Left lung (tissue), 14 donors: ENCODE results near the gene HAGH. TPM values are rescaled to one million over a fixed set of nuclear protein-coding genes. Genes with fewer than 3 reads are reported as not detected.
A peak's percentile ranks its signal among the peaks of the same experiment; 100 is the strongest.
"Not testable (repeated sequence)": the region's sequence is repeated elsewhere in the genome, so short reads cannot be mapped to it uniquely, and the experiment has no call there.

Experiments
- ATAC-seq: fragments of 200-7000 bp; cut with Tn5 transposase; one replicate; pipeline ENCODE4 v1.9.1; 2020; ENCODE audit warnings: moderate library complexity
- DNase-seq, 4 donors: peaks; one replicate each; pipeline ENCODE4 v3.0.0-alpha.2; 2013 to 2020
- H3K27ac ChIP-seq, 2 donors: fragments of 200-600 bp; sonication (generic) in 1 of 2; one replicate each; pipeline versions ENCODE4 v1.5.0 to v1.8.0; 2020 to 2021
- H3K27me3 ChIP-seq, 2 donors: fragments of 200-600 bp; sonication (generic) in 1 of 2; one replicate each; pipeline versions ENCODE4 v1.5.0 to v1.8.0; 2020 to 2021
- H3K36me3 ChIP-seq, 2 donors: fragments of 200-600 bp; sonication (generic) in 1 of 2; one replicate each; pipeline versions ENCODE4 v1.5.0 to v1.8.0; 2020 to 2021
- H3K4me1 ChIP-seq, 2 donors: fragments of 200-600 bp; one replicate each; pipeline ENCODE4 v1.8.0; 2021
- H3K4me3 ChIP-seq, 2 donors: fragments of 200-600 bp; sonication (generic) in 1 of 2; one replicate each; pipeline versions ENCODE4 v1.5.0 to v1.8.0; 2020 to 2021; ENCODE audit warnings: mild to moderate bottlenecking in 1 of 2
- H3K9me3 ChIP-seq, 2 donors: fragments of 200-600 bp; sonication (generic) in 1 of 2; one replicate each; pipeline versions ENCODE4 v1.5.0 to v1.8.0; 2020 to 2021
- CTCF ChIP-seq, 2 donors: fragments of 200-600 bp; sonication (generic) in 1 of 2; IDR thresholded peaks; one replicate each; pipeline versions ENCODE4 v1.5.0 to v1.8.0; 2021; ENCODE audit warnings: antibody characterized with exemption in 2 of 2
- intact Hi-C, 2 donors: fragments of 100-400 bp; cut with DNase I; formaldehyde crosslinking; loops; one replicate each; pipeline versions ENCODE4 v1.11.2 to v1.14.2; 2022
- long read RNA-seq, 12 donors: library from polyadenylated mRNA in 2 of 12; unstranded in 2 of 12; transcript quantifications; one replicate each; pipeline ENCODE4 v2.0.0 and lab custom pipeline, GENCODE V29; 2019 to 2026
- polyA plus RNA-seq, 6 donors: library from polyadenylated mRNA; unstranded; fragments of 120-200 nt; gene quantifications; one replicate each; pipeline ENCODE4 v1.2.1, GENCODE V29; 2013; ENCODE audit not compliant: insufficient read length in 6 of 6
- total RNA-seq, 2 donors: library from RNA; stranded (reverse); fragmentation: NEBNext Ultra II Directional; extraction: Animal tissue kit (Norgen Biotek cat#: 25700); gene quantifications; one replicate each; pipeline ENCODE4 v1.2.1, GENCODE V29; 2021
- donor health status: DM: no; HTN: yes; CAD: no.
- donor health status: DM: no; HTN: no; CAD: no.

HAGH gene
- total RNA-seq (10 to 100 TPM; 47.1 to 62.0 TPM), polyA plus RNA-seq (10 to 100 TPM; 21.0 to 29.9 (median 24.9) TPM)
- long read RNA-seq, donor 1, transcript HAGH-201 (10 exons, 1,257 nt), result minor isoform, 11 of 28 reads
- long read RNA-seq, donor 1, transcript HAGH-202 (9 exons, 2,984 nt), result major isoform, 14 of 28 reads
- long read RNA-seq, donor 1, partial matches to known transcripts, result 0 of 28 reads
- long read RNA-seq, donor 1, other reads (novel, unspliced or antisense), result 0 of 28 reads
- long read RNA-seq, donor 2, transcript HAGH-202 (9 exons, 2,984 nt), result major isoform, 6 of 8 reads
- long read RNA-seq, donor 2, partial matches to known transcripts, result 0 of 8 reads
- long read RNA-seq, donor 2, other reads (novel, unspliced or antisense), result 0 of 8 reads
- long read RNA-seq, donor 3, transcript HAGH-202 (9 exons, 2,984 nt), result major isoform, 6 of 14 reads
- long read RNA-seq, donor 3, partial matches to known transcripts, result 5 of 14 reads
- long read RNA-seq, donor 3, other reads (novel, unspliced or antisense), result 0 of 14 reads
- long read RNA-seq, donor 4, transcript HAGH-202 (9 exons, 2,984 nt), result major isoform, 42 of 72 reads
- long read RNA-seq, donor 4, transcript HAGH-201 (10 exons, 1,257 nt), result minor isoform, 6 of 72 reads
- long read RNA-seq, donor 4, partial matches to known transcripts, result 14 of 72 reads
- long read RNA-seq, donor 4, other reads (novel, unspliced or antisense), result 4 of 72 reads
- long read RNA-seq, donor 5, transcript HAGH-202 (9 exons, 2,984 nt), result major isoform, 6 of 7 reads
- long read RNA-seq, donor 5, partial matches to known transcripts, result 0 of 7 reads
- long read RNA-seq, donor 5, other reads (novel, unspliced or antisense), result 0 of 7 reads
- long read RNA-seq, donor 6, transcript HAGH-202 (9 exons, 2,984 nt), result minor isoform, 5 of 11 reads
- long read RNA-seq, donor 6, transcript HAGH-201 (10 exons, 1,257 nt), result major isoform, 6 of 11 reads
- long read RNA-seq, donor 6, partial matches to known transcripts, result 0 of 11 reads
- long read RNA-seq, donor 6, other reads (novel, unspliced or antisense), result 0 of 11 reads
- long read RNA-seq, donor 7, partial matches to known transcripts, result 0 of 8 reads
- long read RNA-seq, donor 7, other reads (novel, unspliced or antisense), result 0 of 8 reads
- long read RNA-seq, donor 8, transcript HAGH-202 (9 exons, 2,984 nt), result major isoform, 8 of 11 reads
- long read RNA-seq, donor 8, partial matches to known transcripts, result 0 of 11 reads
- long read RNA-seq, donor 8, other reads (novel, unspliced or antisense), result 0 of 11 reads
- long read RNA-seq, donor 9, result 0 reads
- long read RNA-seq, donor 10, transcript HAGH-202 (9 exons, 2,984 nt), result major isoform, 48 of 100 reads
- long read RNA-seq, donor 10, transcript HAGH-201 (10 exons, 1,257 nt), result minor isoform, 26 of 100 reads
- long read RNA-seq, donor 10, partial matches to known transcripts, result 13 of 100 reads
- long read RNA-seq, donor 10, other reads (novel, unspliced or antisense), result 11 of 100 reads
- long read RNA-seq, donor 11, result 0 reads
- long read RNA-seq, donor 12, partial matches to known transcripts, result 24 of 27 reads
- long read RNA-seq, donor 12, other reads (novel, unspliced or antisense), result 0 of 27 reads

DNA sequence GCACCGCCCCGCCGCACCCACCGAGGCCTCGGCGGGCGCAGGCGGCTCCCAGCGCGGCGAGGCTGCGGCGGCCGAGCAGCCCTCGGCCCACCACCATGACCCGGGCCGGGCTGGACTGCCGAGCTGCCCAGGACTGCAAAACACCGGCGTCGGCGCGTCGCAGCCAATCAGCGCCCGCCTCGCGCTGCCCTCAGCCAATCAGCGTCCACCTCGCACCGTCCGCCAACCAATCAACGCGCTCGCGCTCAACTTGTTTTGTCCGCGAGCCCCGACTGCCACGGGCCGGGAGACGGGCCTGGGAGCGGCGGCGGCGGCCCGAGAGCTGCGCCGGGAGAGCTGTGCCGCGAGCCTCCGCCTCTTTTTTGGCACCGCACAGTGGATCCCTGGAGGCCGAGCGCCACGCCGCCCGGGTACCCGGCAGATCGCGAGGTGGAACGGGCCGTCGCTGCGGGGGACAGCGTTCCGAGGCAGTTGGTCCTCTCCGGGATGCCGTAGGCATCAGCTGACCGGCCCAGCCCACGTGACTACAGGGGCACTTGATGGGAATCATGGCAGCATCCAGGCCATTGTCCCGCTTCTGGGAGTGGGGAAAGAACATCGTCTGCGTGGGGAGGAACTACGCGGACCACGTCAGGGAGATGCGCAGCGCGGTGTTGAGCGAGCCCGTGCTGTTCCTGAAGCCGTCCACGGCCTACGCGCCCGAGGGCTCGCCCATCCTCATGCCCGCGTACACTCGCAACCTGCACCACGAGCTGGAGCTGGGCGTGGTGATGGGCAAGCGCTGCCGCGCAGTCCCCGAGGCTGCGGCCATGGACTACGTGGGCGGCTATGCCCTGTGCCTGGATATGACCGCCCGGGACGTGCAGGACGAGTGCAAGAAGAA lies at the start of gene HAGH, which contains the start of gene FAHD1:
Gene HAGH, minus strand, starts transcription at position 135 of the 883 bp plus-strand sequence. Its CDS starts 38 bp downstream, at position 97.
Gene FAHD1, plus strand, starts transcription at position 516 of the 883 bp plus-strand sequence. Its CDS starts 33 bp downstream, at position 549.
- intact Hi-C loops, result no loop called here
- H3K4me1 ChIP-seq, result peaks cover 20 to 51% of the 10 kb centered on the region in 2 donors
- no peak for TF ChIP-seq CTCF (IDR thresholded peaks at IDR 0.05)
- no peaks in the 10 kb centered on the region for H3K27me3 ChIP-seq
- H3K9me3 ChIP-seq, result no peaks in the 10 kb centered on the region
- peak within 1 kb of the TSS; percentile 79 to 91 for H3K27ac ChIP-seq
- peaks cover 0 to 17% of the 10 kb centered on the region in 2 donors for H3K36me3 ChIP-seq
- H3K4me3 ChIP-seq, result peak within 1 kb of the TSS; percentile 80 to 93
- ATAC-seq, result peak; percentile 92
- peak; percentile 94 to 98 (median 96) for DNase-seq

DNA sequence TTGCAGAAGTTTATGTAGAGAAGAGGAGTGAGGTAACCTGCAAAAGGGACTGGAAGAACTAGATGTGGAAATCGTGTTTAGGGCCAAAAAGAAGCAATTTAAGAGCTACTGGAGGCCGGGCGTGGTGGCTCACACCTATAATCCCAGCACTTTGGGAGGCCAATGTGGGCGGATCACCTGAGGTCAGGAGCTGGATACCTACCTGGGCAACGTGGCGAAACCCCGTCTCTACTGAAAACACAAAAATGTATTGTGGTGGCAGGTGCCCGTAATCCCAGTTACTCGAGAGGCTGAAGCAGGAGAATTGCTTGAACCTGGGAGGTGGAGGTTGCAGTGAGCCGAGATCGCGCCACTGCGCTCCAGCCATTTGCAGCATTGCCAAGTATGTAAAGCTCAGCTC lies 49.4 kb upstream of the HAGH start:
- H3K4me1 ChIP-seq, H3K36me3 ChIP-seq, H3K27ac ChIP-seq, DNase-seq, H3K4me3 ChIP-seq, intact Hi-C loops, H3K9me3 ChIP-seq, ATAC-seq: not testable (repeated sequence)
- H3K27me3 ChIP-seq, result peaks cover 7 to 86% of the 10 kb centered on the region in 2 donors

- intact Hi-C loops, result no loop called here
- Histone ChIP-seq H3K4me3 (no peak overlapping the region), H3K4me1 (peaks cover 0 to 5% of the 10 kb centered on the region in 2 donors), H3K27me3 (peaks cover 7 to 75% of the 10 kb centered on the region in 2 donors), H3K9me3 (no peaks in the 10 kb centered on the region), H3K27ac (no peak overlapping the region), H3K36me3 (no peaks in the 10 kb centered on the region)
- DNase-seq (no peak), ATAC-seq (no peak)
- TF ChIP-seq CTCF (IDR thresholded peaks at IDR 0.05), result no peak
Measured at GRCh38 chr16:1874854-1875253, 48.2 kb upstream of the HAGH start.

DNA sequence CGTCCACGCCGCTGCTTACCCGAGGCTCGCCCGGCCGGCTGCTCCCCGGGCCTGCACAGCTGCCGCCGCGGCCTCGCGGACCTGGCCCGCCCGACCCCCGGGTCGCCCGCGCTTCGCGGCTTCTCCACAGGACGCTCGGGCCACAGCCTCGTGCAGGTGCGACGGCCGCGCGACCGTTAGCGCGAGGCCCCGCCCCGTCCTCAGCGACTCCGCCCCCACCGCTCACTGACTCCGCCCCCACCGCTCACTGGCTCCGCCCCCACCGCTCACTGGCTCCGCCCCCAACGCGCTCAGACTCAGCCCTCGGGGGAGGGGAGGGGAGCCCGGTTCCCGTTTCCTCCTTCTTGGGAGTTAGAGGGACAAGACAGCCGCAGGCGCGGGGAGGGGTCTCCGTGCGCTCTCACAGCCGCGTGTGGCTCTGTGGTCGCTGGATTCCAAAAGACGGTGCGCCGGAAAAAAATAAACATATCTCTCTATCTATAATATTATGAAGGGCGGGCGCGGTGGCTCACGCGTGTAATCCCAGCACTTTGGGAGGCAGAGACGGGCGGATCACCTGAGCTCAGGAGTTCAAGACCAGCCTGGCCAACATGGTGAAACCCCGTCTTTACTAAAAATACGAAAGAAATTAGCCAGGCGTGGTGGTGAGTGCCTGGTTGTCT lies 45.5 kb upstream of the HAGH start, which contains the start of gene MEIOB:
Gene MEIOB, minus strand, starts transcription at position 191 of the 662 bp plus-strand sequence. CDS start 3,989 bp downstream, outside the sequence.
- ATAC-seq (peak; percentile 83), DNase-seq (no peak)
- intact Hi-C loops, result no loop called here
- no peak for TF ChIP-seq CTCF (IDR thresholded peaks at IDR 0.05)
- no peaks in the 10 kb centered on the region for H3K9me3 ChIP-seq
- peaks cover 0 to 5% of the 10 kb centered on the region in 2 donors for H3K4me1 ChIP-seq
- H3K4me3 ChIP-seq, result peak within 1 kb of the TSS in 1 of 2 donors; percentile 17
- peaks cover 7 to 50% of the 10 kb centered on the region in 2 donors for H3K27me3 ChIP-seq
- no peaks in the 10 kb centered on the region for H3K36me3 ChIP-seq
- H3K27ac ChIP-seq, result no peak within 1 kb of the TSS
